Left ventricle myocardium inferior (tissue), 1 donor: ENCODE data around the gene SERPINB8. TPM values are rescaled to one million over a fixed set of nuclear protein-coding genes. Genes with fewer than 3 reads are reported as not detected.

Experiments used
- DNase-seq: peaks from one replicate; pipeline ENCODE4 v3.0.0-alpha.2; 2020
- H3K27ac ChIP-seq: fragments of 200-600 bp; replicated peaks from 2 replicates; pipeline ENCODE4 v1.8.0; 2021
- H3K27me3 ChIP-seq: fragments of 200-600 bp; 2 replicates; pipeline ENCODE4 v1.8.0; 2021; ENCODE audit warnings: low read depth
- H3K36me3 ChIP-seq: fragments of 200-600 bp; 2 replicates; pipeline ENCODE4 v1.8.0; 2021
- H3K4me1 ChIP-seq: fragments of 200-600 bp; 2 replicates; pipeline ENCODE4 v1.8.0; 2021
- H3K4me3 ChIP-seq: fragments of 200-600 bp; 2 replicates; pipeline ENCODE4 v1.8.0; 2021; ENCODE audit warnings: mild to moderate bottlenecking, moderate library complexity
- H3K9me3 ChIP-seq: fragments of 200-600 bp; replicated peaks from 2 replicates; pipeline ENCODE4 v1.8.0; 2021
- CTCF ChIP-seq: fragments of 200-600 bp; IDR thresholded peaks from 2 replicates; pipeline ENCODE4 v1.8.0; 2021; ENCODE audit warnings: antibody characterized with exemption, mild to moderate bottlenecking, borderline replicate concordance
- intact Hi-C: fragments of 100-400 bp; cut with micrococcal nuclease; formaldehyde crosslinking; loops from one replicate; pipeline ENCODE4 v1.11.0; 2022
- total RNA-seq: library from RNA; stranded (reverse); fragmentation: NEBNext Ultra II Directional; extraction: Animal tissue kit (Norgen Biotek cat#: 25700); gene quantifications from one replicate; pipeline ENCODE4 v1.2.1, GENCODE V29; 2021
- donor health status: DM: no; HTN: yes; CAD: no; lungs with severe emphysema.

SERPINB8 gene
- total RNA-seq, 1 donor from 2014 or later: 2.3 TPM

DNA sequence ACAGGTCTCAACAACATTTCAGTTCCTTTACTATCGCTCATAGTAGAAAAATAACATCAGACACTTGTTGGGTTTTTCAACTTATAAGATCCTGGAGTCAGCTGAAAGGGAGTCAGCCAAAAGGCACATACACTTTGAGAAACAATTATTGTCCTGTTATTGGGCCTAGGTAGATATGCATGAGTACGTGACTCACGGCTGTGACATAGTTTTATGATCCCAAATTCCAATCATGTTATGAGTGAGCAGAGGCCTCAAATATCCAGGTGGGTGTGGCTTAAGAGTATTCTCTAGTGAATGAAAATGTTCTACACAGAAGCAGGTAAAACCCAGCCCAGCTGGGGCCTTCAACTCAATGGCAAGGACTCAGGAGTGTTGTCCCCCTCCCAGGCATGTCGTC, 27.2 kb downstream of the SERPINB8 start:
- Histone ChIP-seq H3K4me3 (no peak overlapping the region), H3K9me3 (peaks cover 18% of the 10 kb centered on the region), H3K27me3 (peaks cover 16% of the 10 kb centered on the region), H3K36me3 (no peaks in the 10 kb centered on the region), H3K27ac (no peak overlapping the region), H3K4me1 (no peaks in the 10 kb centered on the region)
- DNase-seq: no peak
- intact Hi-C loops: no loop called here
- TF ChIP-seq CTCF: no peak

DNA sequence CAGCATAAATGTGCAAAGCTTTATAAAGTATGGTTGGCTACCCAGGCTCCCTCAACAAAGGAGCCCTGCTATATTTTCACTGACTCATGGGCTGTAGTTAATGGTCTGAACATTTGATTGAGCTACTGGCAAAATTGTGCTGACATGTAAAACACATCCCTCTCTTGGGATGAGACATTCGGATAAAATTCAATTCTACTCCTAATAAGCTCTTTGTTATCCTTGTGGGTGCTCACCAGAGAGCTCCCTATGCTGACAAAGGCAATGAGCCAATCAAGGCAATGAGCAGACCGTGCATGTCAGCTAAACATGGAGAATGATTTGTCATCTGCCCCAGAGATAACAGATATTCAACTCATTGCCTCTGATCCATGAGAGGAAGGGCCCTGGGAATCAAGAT, 27.7 kb downstream of the SERPINB8 start:
- H3K27ac ChIP-seq: no peak overlapping the region
- H3K27me3 ChIP-seq: peaks cover 21% of the 10 kb centered on the region
- no peaks in the 10 kb centered on the region for H3K36me3 ChIP-seq
- no peaks in the 10 kb centered on the region for H3K4me1 ChIP-seq
- DNase-seq: no peak
- peaks cover 18% of the 10 kb centered on the region for H3K9me3 ChIP-seq
- TF ChIP-seq CTCF: no peak
- intact Hi-C loops: no loop called here
- no peak overlapping the region for H3K4me3 ChIP-seq

DNA sequence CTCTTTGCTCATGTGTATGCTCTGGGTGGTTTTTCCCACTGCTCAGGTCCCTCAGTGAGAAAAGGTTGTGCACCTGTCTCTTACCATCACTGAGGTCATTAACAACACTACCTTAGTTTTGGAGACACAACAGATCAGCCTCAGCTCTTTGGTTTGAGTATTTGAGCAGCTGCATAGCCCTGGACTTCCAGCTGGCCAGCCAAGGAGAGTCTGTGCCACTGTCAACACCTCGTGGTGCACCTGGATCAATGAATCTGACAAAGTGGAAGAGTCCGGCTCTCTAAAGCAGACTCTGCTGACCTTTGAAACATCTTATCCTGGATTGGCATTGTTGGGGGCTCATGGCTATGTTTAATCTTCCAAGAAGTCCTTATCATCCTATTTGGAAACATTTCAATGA, 30.0 kb downstream of the SERPINB8 start:
- TF ChIP-seq CTCF: no peak
- intact Hi-C loops: no loop called here
- Histone ChIP-seq H3K4me1 (no peaks in the 10 kb centered on the region), H3K27me3 (peaks cover 29% of the 10 kb centered on the region), H3K4me3 (no peak overlapping the region), H3K9me3 (peaks cover 18% of the 10 kb centered on the region), H3K36me3 (no peaks in the 10 kb centered on the region), H3K27ac (no peak overlapping the region)
- DNase-seq: no peak

DNA sequence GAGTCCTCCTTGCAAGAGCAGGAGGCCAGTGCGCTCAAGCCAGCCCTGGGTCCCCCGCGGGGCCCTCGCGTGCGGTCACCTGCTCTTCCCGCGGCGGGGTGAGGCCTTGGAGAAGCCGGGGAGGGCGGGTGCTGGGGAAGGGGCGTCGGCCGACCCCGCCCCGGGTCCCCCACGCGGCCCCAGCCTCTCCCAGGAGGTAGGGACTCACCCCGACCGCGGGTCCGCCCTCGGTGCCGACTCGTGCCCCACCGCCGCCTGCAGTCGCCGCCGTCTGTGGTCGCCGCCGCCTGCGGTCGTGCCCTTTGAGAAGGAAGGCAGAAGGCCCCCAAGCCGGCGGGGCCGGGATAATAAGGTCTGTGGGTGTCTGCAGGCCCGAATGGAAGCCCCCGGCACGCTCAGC, 32.7 kb downstream of the SERPINB8 start:
- intact Hi-C loops: no loop called here
- no peaks in the 10 kb centered on the region for H3K4me1 ChIP-seq
- H3K27me3 ChIP-seq: peaks cover 29% of the 10 kb centered on the region
- no peaks in the 10 kb centered on the region for H3K9me3 ChIP-seq
- TF ChIP-seq CTCF: no peak
- no peak overlapping the region for H3K27ac ChIP-seq
- no peak overlapping the region for H3K4me3 ChIP-seq
- H3K36me3 ChIP-seq: no peaks in the 10 kb centered on the region
- no peak for DNase-seq

DNA sequence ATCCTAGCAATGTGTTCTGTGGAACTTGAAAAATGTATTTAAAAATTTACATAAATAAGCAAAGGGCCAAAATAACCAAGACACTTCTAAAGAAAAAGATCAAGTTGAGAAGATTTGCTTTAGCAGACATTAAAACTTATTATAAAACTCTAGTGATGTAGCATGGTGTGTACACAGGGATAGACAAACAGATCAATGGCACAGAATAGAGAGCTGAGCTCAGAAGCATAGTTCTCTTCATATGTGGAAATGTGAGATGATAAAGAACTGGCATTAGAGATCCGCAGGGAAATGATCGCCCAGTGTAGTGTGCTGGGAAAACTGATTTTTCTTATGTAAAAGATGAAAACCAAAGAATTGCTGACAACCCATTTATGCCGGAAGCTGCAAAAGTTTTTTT, 39.4 kb downstream of the SERPINB8 start:
- H3K27ac ChIP-seq: no peak overlapping the region
- no peaks in the 10 kb centered on the region for H3K36me3 ChIP-seq
- no peaks in the 10 kb centered on the region for H3K9me3 ChIP-seq
- no peak for TF ChIP-seq CTCF
- DNase-seq: no peak
- H3K27me3 ChIP-seq: no peaks in the 10 kb centered on the region
- H3K4me1 ChIP-seq: no peaks in the 10 kb centered on the region
- no peak overlapping the region for H3K4me3 ChIP-seq
- intact Hi-C loops: no loop called here

DNA sequence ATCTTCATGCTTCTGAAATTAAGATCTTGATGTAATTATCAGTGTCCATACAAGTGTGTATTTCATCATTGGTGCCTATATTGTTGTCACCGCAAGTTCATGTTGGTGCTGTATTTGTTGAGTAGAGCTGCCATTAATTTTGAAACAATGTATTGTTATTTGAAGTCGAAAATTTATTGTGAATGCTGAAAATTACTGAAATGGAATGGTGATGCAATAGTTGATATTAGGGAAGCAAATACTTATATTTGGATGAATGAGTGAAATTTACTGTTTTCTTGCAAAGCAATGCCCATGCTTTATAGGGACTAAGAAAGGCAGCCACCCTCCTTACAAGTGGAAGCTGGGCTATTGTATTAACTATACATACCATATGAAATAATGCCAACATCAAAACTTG, 41.6 kb downstream of the SERPINB8 start:
- H3K27ac ChIP-seq: no peak overlapping the region
- H3K4me3 ChIP-seq: no peak overlapping the region
- intact Hi-C loops: no loop called here
- no peak for TF ChIP-seq CTCF
- no peak for DNase-seq
- no peaks in the 10 kb centered on the region for H3K36me3 ChIP-seq
- no peaks in the 10 kb centered on the region for H3K4me1 ChIP-seq
- H3K9me3 ChIP-seq: no peaks in the 10 kb centered on the region
- H3K27me3 ChIP-seq: no peaks in the 10 kb centered on the region
